SK-N-SH (cell line): ENCODE results near the gene AOAH. TPM values are rescaled to one million over a fixed set of nuclear protein-coding genes. Genes with fewer than 3 reads are reported as not detected.
"Not testable (repeated sequence)": the region's sequence is repeated elsewhere in the genome, so short reads cannot be mapped to it uniquely, and the experiment has no call there.

Experiments
- CTCF ChIA-PET: fragments of 300-600, 350-600 bp; formaldehyde crosslinking; extraction: SDS; loops from one replicate; lab custom pipeline; 2021; lab: Yijun Ruan, JAX
- POLR2A ChIA-PET: fragments of 350-600 bp; sonication (Branson Sonifier 250); formaldehyde crosslinking; extraction: SDS; loops from one replicate; lab custom pipeline; 2020; ENCODE audit warnings: antibody characterized with exemption, inconsistent platforms; lab: Yijun Ruan, JAX
- DNase-seq: peaks from one replicate; pipeline ENCODE4 v3.0.0; 2012
- H2AFZ ChIP-seq: fragments of 200-600 bp; sonication (generic); 2 replicates; pipeline ENCODE4 v1.8.1; 2016; ENCODE audit warnings: antibody characterized with exemption, mild to moderate bottlenecking, low read depth
- H3F3A ChIP-seq: fragments of 200-600 bp; sonication (generic); replicated peaks from 2 replicates; pipeline ENCODE3; 2016; ENCODE audit warnings: antibody characterized with exemption, mild to moderate bottlenecking; ENCODE audit not compliant: insufficient read depth
- H3K27ac ChIP-seq, 2 experiments: fragments of 200-500 bp in 1 of 2; fragments of 200-600 bp in 1 of 2; sonication (Bioruptor generic) in 1 of 2; sonication (generic), shearing (Covaris generic) in 1 of 2; 2 replicates each; pipeline versions ENCODE4 v1.5.1 to v1.6.1; 2014 to 2016; ENCODE audit warnings: low read depth in 2 of 2, inconsistent platforms in 1 of 2, low read length in 1 of 2, mild to moderate bottlenecking in 1 of 2, mixed read lengths in 1 of 2
- H3K27me3 ChIP-seq: fragments of 200-600 bp; sonication (generic), shearing (Covaris generic); 2 replicates; pipeline ENCODE4 v1.6.1; 2016; ENCODE audit warnings: mixed run types; ENCODE audit not compliant: insufficient read depth
- H3K36me3 ChIP-seq, 2 experiments: fragments of 200-500 bp in 1 of 2; fragments of 200-600 bp in 1 of 2; sonication (Bioruptor generic) in 1 of 2; sonication (generic) in 1 of 2; replicated peaks in 1 of 2; 2 replicates each; pipeline versions ENCODE3 to v1.5.1; 2014 to 2016; ENCODE audit warnings: low read length in 1 of 2, mild to moderate bottlenecking in 1 of 2; ENCODE audit not compliant: insufficient read depth in 2 of 2, control insufficient read depth in 1 of 2
- H3K4me1 ChIP-seq, 2 experiments: fragments of 200-500 bp in 1 of 2; fragments of 200-600 bp in 1 of 2; sonication (Bioruptor generic) in 1 of 2; sonication (generic), shearing (Covaris generic) in 1 of 2; 2 replicates each; pipeline versions ENCODE4 v1.5.1 to v1.6.1; 2014 to 2016; ENCODE audit warnings: low read depth in 1 of 2, low read length in 1 of 2, mixed run types in 1 of 2; ENCODE audit not compliant: insufficient read depth in 2 of 2, control insufficient read depth in 1 of 2
- H3K4me2 ChIP-seq: fragments of 200-600 bp; sonication (generic), shearing (Covaris generic); 2 replicates; pipeline ENCODE4 v1.6.1; 2017; ENCODE audit warnings: mixed run types
- H3K4me3 ChIP-seq, 2 experiments: fragments of 200-500 bp in 1 of 2; fragments of 200-600 bp in 1 of 2; sonication (Bioruptor generic) in 1 of 2; sonication (generic), shearing (Covaris generic) in 1 of 2; 2 replicates each; pipeline versions ENCODE4 v1.5.1 to v1.8.1; 2014 to 2016; ENCODE audit warnings: low read depth in 2 of 2, inconsistent platforms in 1 of 2, low read length in 1 of 2, mild to moderate bottlenecking in 1 of 2, mixed read lengths in 1 of 2, moderate library complexity in 1 of 2
- H3K79me2 ChIP-seq: fragments of 200-600 bp; sonication (generic); 2 replicates; pipeline ENCODE4 v1.8.1; 2017; ENCODE audit warnings: mild to moderate bottlenecking; ENCODE audit not compliant: insufficient read depth
- H3K9ac ChIP-seq: fragments of 200-600 bp; sonication (generic); 2 replicates; pipeline ENCODE4 v1.6.1; 2017; ENCODE audit warnings: mixed run types
- H3K9me2 ChIP-seq: fragments of 200-600 bp; sonication (generic); 2 replicates; pipeline ENCODE4 v1.6.1; 2017; ENCODE audit warnings: mixed run types
- H3K9me3 ChIP-seq: fragments of 200-600 bp; sonication (generic); 2 replicates; pipeline ENCODE4 v1.6.1; 2017; ENCODE audit warnings: mixed run types, mild to moderate bottlenecking, moderate library complexity
- H4K20me1 ChIP-seq: fragments of 200-600 bp; sonication (generic); 2 replicates; pipeline ENCODE4 v1.6.1; 2017; ENCODE audit warnings: mild to moderate bottlenecking, mixed run types; ENCODE audit not compliant: insufficient read depth
- CHD2 ChIP-seq: fragments of 150-350 bp; IDR thresholded peaks from 2 replicates; pipeline ENCODE4 v1.6.1; 2018; ENCODE audit warnings: low read length; ENCODE audit not compliant: partially characterized antibody
- EP300 ChIP-seq, 2 experiments: IDR thresholded peaks; 2 replicates each; pipeline versions ENCODE4 v1.4.0 to v1.6.1; 2012; ENCODE audit warnings: borderline replicate concordance in 1 of 2, low read depth in 1 of 2, low read length in 1 of 2
- EZH2phosphoT487 ChIP-seq: fragments of 200-600 bp; sonication (generic); IDR thresholded peaks from 2 replicates; pipeline ENCODE4 v1.6.1; 2017; ENCODE audit warnings: low read depth, mixed run types, mild to moderate bottlenecking, antibody characterized with exemption, moderate library complexity, borderline replicate concordance
- FOSL2 ChIP-seq: IDR thresholded peaks from 2 replicates; pipeline ENCODE4 v1.4.0; 2012; ENCODE audit warnings: low read depth, mild to moderate bottlenecking, moderate library complexity, borderline replicate concordance
- GABPA ChIP-seq: IDR thresholded peaks from 2 replicates; pipeline ENCODE4 v1.4.0; 2012; ENCODE audit warnings: low read depth, mild to moderate bottlenecking
- MEF2A ChIP-seq: IDR thresholded peaks from 2 replicates; pipeline ENCODE4 v1.4.0; 2012; ENCODE audit warnings: low read depth, borderline replicate concordance
- MXI1 ChIP-seq: IDR thresholded peaks from 2 replicates; pipeline ENCODE4 v1.6.1; 2012; ENCODE audit warnings: mild to moderate bottlenecking, low read depth, low read length, improper control_type of control experiment
- NRF1 ChIP-seq: IDR thresholded peaks from 2 replicates; pipeline ENCODE4 v1.6.1; 2012; ENCODE audit warnings: low read depth, mild to moderate bottlenecking, low read length
- POLR2AphosphoS5 ChIP-seq: IDR thresholded peaks from 2 replicates; pipeline ENCODE4 v1.6.1; 2012; ENCODE audit warnings: low read depth, low read length
- RCOR1 ChIP-seq: fragments of 150-350 bp; IDR thresholded peaks from 2 replicates; pipeline ENCODE4 v1.6.1; 2017; ENCODE audit warnings: antibody characterized with exemption, low read length
- RFX5 ChIP-seq: IDR thresholded peaks from 2 replicates; pipeline ENCODE4 v1.6.1; 2012; ENCODE audit warnings: mild to moderate bottlenecking, improper control_type of control experiment, low read length
- SMC3 ChIP-seq: IDR thresholded peaks from 2 replicates; pipeline ENCODE4 v1.6.1; 2012; ENCODE audit warnings: low read depth, low read length, improper control_type of control experiment
- TAF1 ChIP-seq: IDR thresholded peaks from 2 replicates; pipeline ENCODE4 v1.6.1; 2012; ENCODE audit warnings: low read depth, mild to moderate bottlenecking, low read length, moderate library complexity, borderline replicate concordance
- TCF12 ChIP-seq: IDR thresholded peaks from 2 replicates; pipeline ENCODE4 v1.4.0; 2012
- TEAD4 ChIP-seq: IDR thresholded peaks from 2 replicates; pipeline ENCODE4 v1.4.0; 2012; ENCODE audit warnings: mild to moderate bottlenecking, borderline replicate concordance; ENCODE audit not compliant: insufficient read depth
- WGBS: methylation state at CpG from one replicate; pipeline ENCODE4 v1.1.6; 2017; ENCODE audit warnings: low lambda C conversion rate; 5-methylcytosine and 5-hydroxymethylcytosine counted together
- polyA plus RNA-seq, 3 experiments: library from polyadenylated mRNA; depleted of rRNA; stranded (reverse); fragments of >200 nt; gene quantifications; 2 replicates each; pipeline ENCODE4 v1.2.3, GENCODE V29; 2012
- TF ChIP-seq, protein P1 (sequence below): IDR thresholded peaks from 2 replicates; pipeline ENCODE4 v1.4.0; 2012; ENCODE audit warnings: low read depth, borderline replicate concordance

AOAH gene
- polyA plus RNA-seq, 1 of the 3 experiments (the other 2 are of a cell fraction): not detected

DNA sequence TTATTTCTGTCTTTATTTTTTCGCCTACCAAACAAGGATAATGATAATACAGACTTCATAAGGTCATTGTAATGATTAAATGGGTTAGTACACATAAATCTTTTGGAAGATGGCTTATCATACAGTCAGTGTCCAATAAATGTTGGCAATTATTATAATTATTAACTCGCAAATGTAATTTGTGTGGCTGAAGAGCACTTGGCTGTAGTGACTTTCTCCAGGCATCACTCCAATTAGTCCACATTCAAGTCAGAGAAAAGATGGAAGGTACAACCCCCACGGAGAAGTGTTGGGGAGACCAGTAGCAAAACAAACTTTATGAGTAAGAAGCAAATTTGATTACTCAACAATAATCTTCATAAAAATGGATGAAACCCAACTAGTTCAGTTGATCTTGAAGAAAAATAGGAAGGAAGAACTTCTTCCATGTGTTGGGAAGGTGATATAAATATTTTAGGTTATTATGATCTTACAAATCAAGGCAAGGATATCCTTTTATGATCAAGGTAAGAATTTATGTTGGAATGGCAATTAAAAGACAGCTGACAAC lies 5.1 kb downstream of the AOAH start:
- Histone ChIP-seq H3K36me3 (no peaks in the 10 kb centered on the region), H2AFZ (no peak overlapping the region), H3K79me2 (no peaks in the 10 kb centered on the region), H3F3A (no peaks in the 10 kb centered on the region), H3K27me3 (no peaks in the 10 kb centered on the region), H3K27ac (no peak overlapping the region), H3K9me2 (no peaks in the 10 kb centered on the region), H3K4me1 (no peaks in the 10 kb centered on the region; a peak in 1 of 4 replicates), H3K4me2 (no peak overlapping the region), H4K20me1 (no peaks in the 10 kb centered on the region), H3K9me3 (no peaks in the 10 kb centered on the region), H3K9ac (no peak overlapping the region), H3K4me3 (no peak overlapping the region)
- TF ChIP-seq, protein P1, sequence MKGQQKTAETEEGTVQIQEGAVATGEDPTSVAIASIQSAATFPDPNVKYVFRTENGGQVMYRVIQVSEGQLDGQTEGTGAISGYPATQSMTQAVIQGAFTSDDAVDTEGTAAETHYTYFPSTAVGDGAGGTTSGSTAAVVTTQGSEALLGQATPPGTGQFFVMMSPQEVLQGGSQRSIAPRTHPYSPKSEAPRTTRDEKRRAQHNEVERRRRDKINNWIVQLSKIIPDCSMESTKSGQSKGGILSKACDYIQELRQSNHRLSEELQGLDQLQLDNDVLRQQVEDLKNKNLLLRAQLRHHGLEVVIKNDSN: no peak
- no peak for TF ChIP-seq TCF12
- no peak for TF ChIP-seq FOSL2
- TF ChIP-seq NRF1: no peak
- no peak for TF ChIP-seq SMC3
- TF ChIP-seq TEAD4: no peak
- TF ChIP-seq TAF1: no peak
- TF ChIP-seq RCOR1: no peak
- no peak for TF ChIP-seq RFX5
- TF ChIP-seq GABPA: no peak
- no peak for TF ChIP-seq EZH2phosphoT487
- TF ChIP-seq MEF2A: no peak
- TF ChIP-seq MXI1: no peak
- TF ChIP-seq POLR2AphosphoS5: no peak
- TF ChIP-seq EP300 (IDR thresholded peaks at IDR 0.05; ENCODE audit: borderline replicate concordance in 1 of 2, low read depth in 1 of 2, low read length in 1 of 2): no peak
- ChIA-PET POLR2A (no interaction called here), CTCF (interaction anchor here (1.1 to 1.6 kb wide), 3 partner anchors 37 to 481 kb away, joined by 3 to 4 read pairs (median 4); no protein-coding TSS in a partner anchor)
- WGBS: 23% methylated on average over 3 of the region's 3 CpGs
- no peak for DNase-seq

DNA sequence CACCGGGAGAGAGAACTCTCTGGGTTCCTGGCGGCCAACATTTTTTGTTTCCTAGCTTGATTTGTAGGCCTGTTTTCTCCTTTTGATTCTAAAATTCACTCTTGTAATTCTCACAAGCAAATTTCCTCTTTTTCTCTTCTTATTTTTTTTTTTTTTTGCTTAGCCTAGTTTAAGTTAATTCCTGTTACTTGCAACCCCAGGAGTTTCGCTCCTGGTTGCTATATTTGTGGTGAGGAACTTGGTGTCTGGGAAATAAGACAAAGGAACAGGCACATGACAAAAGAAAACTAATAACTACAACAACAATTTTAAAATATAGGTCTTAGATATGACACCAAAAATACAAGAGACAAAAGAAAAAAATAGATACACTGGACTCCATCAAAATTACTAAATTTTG lies 6.7 kb downstream of the AOAH start:
- no peak overlapping the region for H3K4me3 ChIP-seq
- no peaks in the 10 kb centered on the region for H3K27me3 ChIP-seq
- H3K4me1 ChIP-seq: no peaks in the 10 kb centered on the region; a peak in 1 of 4 replicates
- CTCF ChIA-PET: interaction anchor here (1.3 kb wide), 1 partner anchor 482 kb away, joined by 3 read pairs; no protein-coding TSS in a partner anchor
- WGBS: 37% methylated on average over 3 of the region's 3 CpGs
- no peaks in the 10 kb centered on the region for H3K9me3 ChIP-seq
- H3K9me2 ChIP-seq: no peaks in the 10 kb centered on the region
- H3K9ac ChIP-seq: no peak overlapping the region
- H3K27ac ChIP-seq: no peak overlapping the region
- no peaks in the 10 kb centered on the region for H3K36me3 ChIP-seq
- no peaks in the 10 kb centered on the region for H3F3A ChIP-seq
- POLR2A ChIA-PET: no interaction called here
- H2AFZ ChIP-seq: no peak overlapping the region
- TF ChIP-seq CHD2 (no peak), MXI1 (no peak)
- no peak for DNase-seq
- H3K4me2 ChIP-seq: no peak overlapping the region
- no peaks in the 10 kb centered on the region for H4K20me1 ChIP-seq
- H3K79me2 ChIP-seq: no peaks in the 10 kb centered on the region

- H3K9me3 ChIP-seq, H3K79me2 ChIP-seq, H4K20me1 ChIP-seq, POLR2A ChIA-PET, H3K27ac ChIP-seq, H3K36me3 ChIP-seq, H3K4me1 ChIP-seq, DNase-seq, H3K4me3 ChIP-seq, H3F3A ChIP-seq, H2AFZ ChIP-seq, H3K4me2 ChIP-seq, H3K9me2 ChIP-seq, H3K27me3 ChIP-seq, H3K9ac ChIP-seq: not testable (repeated sequence)
- 58% methylated on average over 8 of the region's 8 CpGs for WGBS
- CTCF ChIA-PET: interaction anchor here (0.6 kb wide), 1 partner anchor 19 kb away, joined by 3 read pairs; no protein-coding TSS in a partner anchor
Observed at GRCh38 chr7:36716802-36717201, 7.5 kb downstream of the AOAH start.
